IPS DF 6.9 (cell line): Measurements from ENCODE around the gene ANKRD16.
"Not testable (repeated sequence)": the region's sequence is repeated elsewhere in the genome, so short reads cannot be mapped to it uniquely, and the experiment has no call there.

Source experiments
- DNase-seq: peaks from one replicate; pipeline ENCODE4 v3.0.0-alpha.2; 2013; ENCODE audit warnings: low read depth, low spot score
- H3K27ac ChIP-seq: one replicate; pipeline ENCODE4 v1.5.1; 2013; ENCODE audit warnings: low read length, control low read depth
- H3K27me3 ChIP-seq: 2 replicates; pipeline ENCODE4 v1.6.1; 2013; ENCODE audit warnings: mild to moderate bottlenecking, low read length; ENCODE audit not compliant: control insufficient read depth, insufficient read depth
- H3K36me3 ChIP-seq: 2 replicates; pipeline ENCODE4 v1.6.1; 2013; ENCODE audit warnings: low read length; ENCODE audit not compliant: control insufficient read depth, insufficient read depth
- H3K4me1 ChIP-seq: 2 replicates; pipeline ENCODE4 v1.6.1; 2013; ENCODE audit warnings: low read length; ENCODE audit not compliant: control insufficient read depth, insufficient read depth
- H3K4me3 ChIP-seq: 2 replicates; pipeline ENCODE4 v1.5.1; 2013; ENCODE audit warnings: mild to moderate bottlenecking, low read length
- H3K9me3 ChIP-seq: 2 replicates; pipeline ENCODE4 v1.6.1; 2013; ENCODE audit warnings: low read length, inconsistent platforms; ENCODE audit not compliant: control insufficient read depth, insufficient read depth
- WGBS: extraction: QIAGEN DNeasy Blood & Tissue Kit; methylation state at CpG from one replicate; pipeline ENCODE4 v1.1.7; 2013; ENCODE audit warnings: mixed read lengths, missing lambda C conversion rate; ENCODE audit not compliant: insufficient read length, insufficient coverage; 5-methylcytosine and 5-hydroxymethylcytosine counted together

The ANKRD16 gene

GRCh38 chr10:5841965-5842364 lies 47.7 kb downstream of the ANKRD16 start:
- no peaks in the 10 kb centered on the region for H3K36me3 ChIP-seq
- H3K27me3 ChIP-seq: no peaks in the 10 kb centered on the region
- no peaks in the 10 kb centered on the region for H3K4me1 ChIP-seq
- no peak overlapping the region for H3K4me3 ChIP-seq
- no peak overlapping the region for H3K27ac ChIP-seq
- DNase-seq: no peak
- WGBS: no CpG with 5 or more reads among the region's 14 CpGs
- H3K9me3 ChIP-seq: no peaks in the 10 kb centered on the region

GRCh38 chr10:5840314-5841307 lies 49.1 kb downstream of the ANKRD16 start:
- H3K36me3 ChIP-seq: no peaks in the 10 kb centered on the region

GRCh38 chr10:5836181-5836580 lies 53.5 kb downstream of the ANKRD16 start:
- not testable (repeated sequence) for H3K27ac ChIP-seq, H3K4me1 ChIP-seq, H3K4me3 ChIP-seq, H3K36me3 ChIP-seq, H3K27me3 ChIP-seq, DNase-seq, H3K9me3 ChIP-seq
- WGBS: no CpG with 5 or more reads among the region's 2 CpGs

More at GRCh38 chr10:5840314-5841307, 49.1 kb downstream of the ANKRD16 start:
- no peak overlapping the region for H3K27ac ChIP-seq
- H3K9me3 ChIP-seq: no peaks in the 10 kb centered on the region
- H3K4me3 ChIP-seq: no peak overlapping the region
- no peak for DNase-seq
- H3K4me1 ChIP-seq: no peaks in the 10 kb centered on the region
- WGBS: no CpG with 5 or more reads among the region's 40 CpGs
- no peaks in the 10 kb centered on the region for H3K27me3 ChIP-seq

GRCh38 chr10:5835446-5836095 lies 54.1 kb downstream of the ANKRD16 start:
- H3K27ac ChIP-seq: no peak overlapping the region
- no peaks in the 10 kb centered on the region for H3K36me3 ChIP-seq
- H3K9me3 ChIP-seq: no peaks in the 10 kb centered on the region
- no peak overlapping the region for H3K4me3 ChIP-seq
- no CpG with 5 or more reads among the region's 15 CpGs for WGBS
- H3K4me1 ChIP-seq: no peaks in the 10 kb centered on the region
- no peak for DNase-seq
- no peaks in the 10 kb centered on the region for H3K27me3 ChIP-seq

GRCh38 chr10:5833814-5834213 lies 55.9 kb downstream of the ANKRD16 start:
- Histone ChIP-seq H3K27me3 (no peaks in the 10 kb centered on the region), H3K9me3 (no peaks in the 10 kb centered on the region), H3K4me3 (no peak overlapping the region), H3K4me1 (no peaks in the 10 kb centered on the region), H3K27ac (no peak overlapping the region), H3K36me3 (no peaks in the 10 kb centered on the region)
- WGBS: no CpG with 5 or more reads among the region's 6 CpGs
- DNase-seq: no peak

- Histone ChIP-seq H3K36me3 (no peaks in the 10 kb centered on the region), H3K4me1 (no peaks in the 10 kb centered on the region), H3K9me3 (no peaks in the 10 kb centered on the region), H3K27ac (no peak overlapping the region), H3K4me3 (no peak overlapping the region), H3K27me3 (no peaks in the 10 kb centered on the region)
- no CpG with 5 or more reads among the region's 13 CpGs for WGBS
- no peak for DNase-seq
Observed at GRCh38 chr10:5832946-5833345, 56.7 kb downstream of the ANKRD16 start.

GRCh38 chr10:5831446-5831782 lies 58.3 kb downstream of the ANKRD16 start:
- no peak overlapping the region for H3K27ac ChIP-seq
- no peak for DNase-seq
- WGBS: no CpG with 5 or more reads among the region's 8 CpGs
- H3K9me3 ChIP-seq: no peaks in the 10 kb centered on the region
- H3K36me3 ChIP-seq: no peaks in the 10 kb centered on the region
- H3K27me3 ChIP-seq: no peaks in the 10 kb centered on the region
- H3K4me3 ChIP-seq: no peak overlapping the region
- no peaks in the 10 kb centered on the region for H3K4me1 ChIP-seq

- no peak overlapping the region for H3K27ac ChIP-seq
- DNase-seq: no peak
- no peaks in the 10 kb centered on the region for H3K27me3 ChIP-seq
- no peak overlapping the region for H3K4me3 ChIP-seq
- no peaks in the 10 kb centered on the region for H3K36me3 ChIP-seq
- no peaks in the 10 kb centered on the region for H3K4me1 ChIP-seq
- no CpG with 5 or more reads among the region's 14 CpGs for WGBS
- H3K9me3 ChIP-seq: no peaks in the 10 kb centered on the region
Observed at GRCh38 chr10:5830629-5831445, 58.9 kb downstream of the ANKRD16 start.

GRCh38 chr10:5829267-5829666 lies 60.4 kb downstream of the ANKRD16 start:
- DNase-seq: no peak

GRCh38 chr10:5828725-5829124 lies 61.0 kb downstream of the ANKRD16 start:
- no peaks in the 10 kb centered on the region for H3K27me3 ChIP-seq
- H3K36me3 ChIP-seq: no peaks in the 10 kb centered on the region
- H3K4me3 ChIP-seq: no peak overlapping the region
- no CpG with 5 or more reads among the region's 16 CpGs for WGBS
- H3K27ac ChIP-seq: no peak overlapping the region
- no peaks in the 10 kb centered on the region for H3K4me1 ChIP-seq
- DNase-seq: no peak
- H3K9me3 ChIP-seq: no peaks in the 10 kb centered on the region

More at GRCh38 chr10:5829267-5829666, 60.4 kb downstream of the ANKRD16 start:
- H3K4me1 ChIP-seq: no peaks in the 10 kb centered on the region
- H3K36me3 ChIP-seq: no peaks in the 10 kb centered on the region
- no CpG with 5 or more reads among the region's 9 CpGs for WGBS
- no peaks in the 10 kb centered on the region for H3K9me3 ChIP-seq
- H3K27me3 ChIP-seq: no peaks in the 10 kb centered on the region
- no peak overlapping the region for H3K4me3 ChIP-seq
- H3K27ac ChIP-seq: no peak overlapping the region
